Muscle layer of colon (tissue), 2 donors: Measurements from ENCODE around the gene LCE4A.

Experiments
- H3K27ac ChIP-seq: one replicate; pipeline ENCODE4 v1.7.0; 2013; ENCODE audit warnings: low read depth, mild to moderate bottlenecking, low read length, moderate library complexity
- H3K27me3 ChIP-seq, 2 donors: one replicate each; pipeline ENCODE4 v1.7.0; 2013; ENCODE audit warnings: low read length in 2 of 2, mild to moderate bottlenecking in 2 of 2; ENCODE audit not compliant: insufficient read depth in 2 of 2, control insufficient read depth in 1 of 2
- H3K36me3 ChIP-seq: one replicate; pipeline ENCODE4 v1.7.0; 2013; ENCODE audit warnings: mild to moderate bottlenecking, low read length; ENCODE audit not compliant: insufficient read depth
- H3K4me1 ChIP-seq: one replicate; pipeline ENCODE4 v1.7.0; 2013; ENCODE audit warnings: mild to moderate bottlenecking, low read length; ENCODE audit not compliant: insufficient read depth
- H3K4me3 ChIP-seq, 2 donors: one replicate each; pipeline ENCODE4 v1.7.0; 2013; ENCODE audit warnings: low read length in 2 of 2, low read depth in 1 of 2, mild to moderate bottlenecking in 1 of 2, moderate library complexity in 1 of 2
- H3K9ac ChIP-seq: one replicate; pipeline ENCODE4 v1.7.0; 2013; ENCODE audit warnings: low read length
- H3K9me3 ChIP-seq: one replicate; pipeline ENCODE4 v1.7.0; 2013; ENCODE audit warnings: mild to moderate bottlenecking, low read length
- donor health status: abdominal sarcoma.
- donor health status: Adenocarcinoma of cecum.

LCE4A gene

GRCh38 chr1:152697701-152698600 is 10.0 kb upstream of the LCE4A start, which contains the start of gene LCE2A:
LCE2A (plus strand) TSS chr1:152698345; CDS start chr1:152698902, 557 bp downstream.
- Histone ChIP-seq H3K9ac (no peak within 1 kb of the TSS), H3K27ac (no peak within 1 kb of the TSS), H3K4me3 (no peak within 1 kb of the TSS), H3K27me3 (no peaks in the 10 kb centered on the region), H3K4me1 (no peaks in the 10 kb centered on the region), H3K36me3 (no peaks in the 10 kb centered on the region), H3K9me3 (no peaks in the 10 kb centered on the region)

- Histone ChIP-seq H3K9me3 (no peaks in the 10 kb centered on the region), H3K27ac (no peak overlapping the region), H3K4me1 (no peaks in the 10 kb centered on the region), H3K36me3 (no peaks in the 10 kb centered on the region), H3K4me3 (no peak overlapping the region), H3K27me3 (no peaks in the 10 kb centered on the region), H3K9ac (no peak overlapping the region)
These were observed 8.2 kb upstream of the LCE4A start for GRCh38 chr1:152699746-152700145.

GRCh38 chr1:152718238-152718637 is 10.3 kb downstream of the LCE4A start:
- Histone ChIP-seq H3K27ac (no peak overlapping the region), H3K9ac (no peak overlapping the region), H3K9me3 (peaks cover 8% of the 10 kb centered on the region), H3K27me3 (no peaks in the 10 kb centered on the region), H3K4me1 (no peaks in the 10 kb centered on the region), H3K36me3 (no peaks in the 10 kb centered on the region), H3K4me3 (no peak overlapping the region)

GRCh38 chr1:152725261-152725660 is 17.3 kb downstream of the LCE4A start:
- H3K27ac ChIP-seq, result no peak overlapping the region
- H3K9ac ChIP-seq, result no peak overlapping the region
- H3K4me1 ChIP-seq, result no peaks in the 10 kb centered on the region
- H3K9me3 ChIP-seq, result no peaks in the 10 kb centered on the region
- no peaks in the 10 kb centered on the region for H3K27me3 ChIP-seq
- no peak overlapping the region for H3K4me3 ChIP-seq
- H3K36me3 ChIP-seq, result no peaks in the 10 kb centered on the region

GRCh38 chr1:152728986-152729385 is 21.0 kb downstream of the LCE4A start:
- H3K4me3 ChIP-seq, result no peak overlapping the region
- H3K9me3 ChIP-seq, result no peaks in the 10 kb centered on the region
- no peak overlapping the region for H3K27ac ChIP-seq
- H3K4me1 ChIP-seq, result no peaks in the 10 kb centered on the region
- no peak overlapping the region for H3K9ac ChIP-seq
- no peaks in the 10 kb centered on the region for H3K27me3 ChIP-seq
- no peaks in the 10 kb centered on the region for H3K36me3 ChIP-seq

GRCh38 chr1:152735648-152736047 is 27.7 kb downstream of the LCE4A start:
- H3K27ac ChIP-seq, result no peak overlapping the region
- H3K4me1 ChIP-seq, result no peaks in the 10 kb centered on the region
- H3K9ac ChIP-seq, result no peak overlapping the region
- H3K27me3 ChIP-seq, result no peaks in the 10 kb centered on the region
- no peaks in the 10 kb centered on the region for H3K36me3 ChIP-seq
- H3K4me3 ChIP-seq, result no peak overlapping the region
- H3K9me3 ChIP-seq, result no peaks in the 10 kb centered on the region

GRCh38 chr1:152737997-152738396 is 30.0 kb downstream of the LCE4A start:
- H3K27ac ChIP-seq, result no peak overlapping the region
- H3K36me3 ChIP-seq, result no peaks in the 10 kb centered on the region
- no peaks in the 10 kb centered on the region for H3K4me1 ChIP-seq
- H3K9me3 ChIP-seq, result no peaks in the 10 kb centered on the region
- H3K4me3 ChIP-seq, result no peak overlapping the region
- H3K27me3 ChIP-seq, result no peaks in the 10 kb centered on the region
- no peak overlapping the region for H3K9ac ChIP-seq

- H3K9ac ChIP-seq, result no peak overlapping the region
- H3K27me3 ChIP-seq, result no peaks in the 10 kb centered on the region
- no peaks in the 10 kb centered on the region for H3K36me3 ChIP-seq
- H3K4me3 ChIP-seq, result no peak overlapping the region
- no peak overlapping the region for H3K27ac ChIP-seq
- H3K9me3 ChIP-seq, result no peaks in the 10 kb centered on the region
- H3K4me1 ChIP-seq, result no peaks in the 10 kb centered on the region
These were observed 31.9 kb downstream of the LCE4A start for GRCh38 chr1:152739841-152740240.

GRCh38 chr1:152741656-152742055 is 33.7 kb downstream of the LCE4A start:
- Histone ChIP-seq H3K4me1 (no peaks in the 10 kb centered on the region), H3K4me3 (no peak overlapping the region), H3K9ac (no peak overlapping the region), H3K36me3 (no peaks in the 10 kb centered on the region), H3K9me3 (no peaks in the 10 kb centered on the region), H3K27me3 (no peaks in the 10 kb centered on the region), H3K27ac (no peak overlapping the region)

- Histone ChIP-seq H3K27me3 (no peaks in the 10 kb centered on the region), H3K9ac (no peak overlapping the region), H3K36me3 (no peaks in the 10 kb centered on the region), H3K9me3 (no peaks in the 10 kb centered on the region), H3K27ac (no peak overlapping the region), H3K4me3 (no peak overlapping the region), H3K4me1 (no peaks in the 10 kb centered on the region)
These were observed 35.6 kb downstream of the LCE4A start for GRCh38 chr1:152743371-152744145.

GRCh38 chr1:152745289-152745704 is 37.3 kb downstream of the LCE4A start:
- Histone ChIP-seq H3K36me3 (no peaks in the 10 kb centered on the region), H3K9ac (no peak overlapping the region), H3K27ac (no peak overlapping the region), H3K27me3 (no peaks in the 10 kb centered on the region), H3K4me3 (no peak overlapping the region), H3K9me3 (no peaks in the 10 kb centered on the region), H3K4me1 (no peaks in the 10 kb centered on the region)
